HG03060 (cell line): ENCODE results near the gene MRPS9.

ENCODE experiments used
- ATAC-seq: cut with Tn5 transposase; IDR thresholded peaks from one replicate; pipeline ENCODE4 v1.9.1; 2021; ENCODE audit warnings: low read depth, moderate number of reproducible peaks; ENCODE audit not compliant: unreplicated experiment

Gene MRPS9

GRCh38 chr2:105144941-105145300, 107.1 kb downstream of the MRPS9 start:
- ATAC-seq, result no peak

- ATAC-seq, result no peak
These were observed 111.4 kb downstream of the MRPS9 start for GRCh38 chr2:105149272-105149671.
